ENCODE measurements around the gene UBTD1.
A peak's percentile ranks its signal among the peaks of the same experiment; 100 is the strongest.

Gene UBTD1

GRCh38 chr10:97498841-97499560 lies at the start of gene UBTD1:
TSS of gene UBTD1 (plus strand) at chr10:97498924. CDS start at chr10:97499204, 280 bp downstream.
- TF ChIP-seq CTCF (IDR thresholded peaks at IDR 0.05; ENCODE audit: low read depth, low read length, missing control alignments): no peak
- H3K4me3 ChIP-seq (ENCODE audit: low read depth, low read length): peak within 1 kb of the TSS; percentile 93
- DNase-seq (ENCODE audit: low read depth): no peak

GRCh38 chr10:97450828-97451227 lies 47.9 kb upstream of the UBTD1 start:
- no peak for DNase-seq (ENCODE audit: low read depth)
- no peak for TF ChIP-seq CTCF (IDR thresholded peaks at IDR 0.05; ENCODE audit: low read depth, low read length, missing control alignments)
- no peak overlapping the region for H3K4me3 ChIP-seq (ENCODE audit: low read depth, low read length)

GRCh38 chr10:97451605-97452004 lies 47.1 kb upstream of the UBTD1 start:
- DNase-seq (ENCODE audit: low read depth): no peak
- no peak for TF ChIP-seq CTCF (IDR thresholded peaks at IDR 0.05; ENCODE audit: low read depth, low read length, missing control alignments)
- H3K4me3 ChIP-seq (ENCODE audit: low read depth, low read length): no peak overlapping the region

GRCh38 chr10:97452352-97452751 lies 46.4 kb upstream of the UBTD1 start:
- no peak overlapping the region for H3K4me3 ChIP-seq (ENCODE audit: low read depth, low read length)
- DNase-seq (ENCODE audit: low read depth): no peak
- no peak for TF ChIP-seq CTCF (IDR thresholded peaks at IDR 0.05; ENCODE audit: low read depth, low read length, missing control alignments)

- DNase-seq (ENCODE audit: low read depth): no peak
Observed at GRCh38 chr10:97454330-97455036, 44.2 kb upstream of the UBTD1 start.

GRCh38 chr10:97456034-97456685 lies 42.6 kb upstream of the UBTD1 start:
- no peak overlapping the region for H3K4me3 ChIP-seq (ENCODE audit: low read depth, low read length)
- no peak for TF ChIP-seq CTCF (IDR thresholded peaks at IDR 0.05; ENCODE audit: low read depth, low read length, missing control alignments)
- no peak for DNase-seq (ENCODE audit: low read depth)

More at GRCh38 chr10:97454330-97455036, 44.2 kb upstream of the UBTD1 start:
- no peak overlapping the region for H3K4me3 ChIP-seq (ENCODE audit: low read depth, low read length)
- no peak for TF ChIP-seq CTCF (IDR thresholded peaks at IDR 0.05; ENCODE audit: low read depth, low read length, missing control alignments)

Data from GM12864 (cell line).